Endothelial cell (in vitro differentiated cells): Measurements from ENCODE around the gene ZNF521. TPM values are rescaled to one million over a fixed set of nuclear protein-coding genes. Genes with fewer than 3 reads are reported as not detected.

Source experiments
- DNase-seq: peaks from one replicate; pipeline ENCODE4 v3.0.0; 2021; ENCODE audit warnings: low spot score
- H3K27ac Mint-ChIP-seq: one replicate; pipeline ENCODE4 v1.8.0; 2021; ENCODE audit warnings: mixed read lengths, inconsistent platforms; ENCODE audit not compliant: unreplicated experiment
- H3K27me3 Mint-ChIP-seq: one replicate; pipeline ENCODE4 v1.8.0; 2021; ENCODE audit warnings: mild to moderate bottlenecking, moderate library complexity, mixed read lengths, inconsistent platforms; ENCODE audit not compliant: unreplicated experiment
- H3K36me3 Mint-ChIP-seq: one replicate; pipeline ENCODE4 v1.8.0; 2021; ENCODE audit warnings: mild to moderate bottlenecking, low read depth, mixed read lengths, inconsistent platforms; ENCODE audit not compliant: unreplicated experiment
- H3K4me1 Mint-ChIP-seq: one replicate; pipeline ENCODE4 v1.8.0; 2021; ENCODE audit warnings: mild to moderate bottlenecking, mixed read lengths, inconsistent platforms; ENCODE audit not compliant: unreplicated experiment
- H3K4me3 Mint-ChIP-seq: one replicate; pipeline ENCODE4 v1.8.0; 2021; ENCODE audit warnings: mild to moderate bottlenecking, mixed read lengths, inconsistent platforms; ENCODE audit not compliant: unreplicated experiment
- H3K9me3 Mint-ChIP-seq: one replicate; pipeline ENCODE4 v1.8.0; 2021; ENCODE audit warnings: mixed read lengths, inconsistent platforms; ENCODE audit not compliant: unreplicated experiment
- CTCF ChIP-seq: fragments of 200-600 bp; sonication (generic); IDR thresholded peaks from one replicate; pipeline ENCODE4 v1.5.0; 2021; ENCODE audit warnings: antibody characterized with exemption; ENCODE audit not compliant: unreplicated experiment
- long read RNA-seq: library from polyadenylated mRNA; unstranded; transcript quantifications from one replicate; pipeline ENCODE4 v2.0.0, GENCODE V29; 2020; ENCODE audit not compliant: unreplicated experiment
- total RNA-seq: library from RNA; stranded (reverse); fragmentation: NEBNext Ultra II Directional; extraction: Animal tissue kit (Norgen Biotek cat#: 25700); gene quantifications from one replicate; pipeline ENCODE4 v1.2.1, GENCODE V29; 2021; ENCODE audit not compliant: unreplicated experiment

ZNF521 gene
- total RNA-seq: 238 TPM
- long read RNA-seq, full-length matches to known transcripts: 2 of 9 reads
- long read RNA-seq, partial matches to known transcripts: 6 of 9 reads
- long read RNA-seq, other reads (novel, unspliced or antisense): 1 of 9 reads

DNA sequence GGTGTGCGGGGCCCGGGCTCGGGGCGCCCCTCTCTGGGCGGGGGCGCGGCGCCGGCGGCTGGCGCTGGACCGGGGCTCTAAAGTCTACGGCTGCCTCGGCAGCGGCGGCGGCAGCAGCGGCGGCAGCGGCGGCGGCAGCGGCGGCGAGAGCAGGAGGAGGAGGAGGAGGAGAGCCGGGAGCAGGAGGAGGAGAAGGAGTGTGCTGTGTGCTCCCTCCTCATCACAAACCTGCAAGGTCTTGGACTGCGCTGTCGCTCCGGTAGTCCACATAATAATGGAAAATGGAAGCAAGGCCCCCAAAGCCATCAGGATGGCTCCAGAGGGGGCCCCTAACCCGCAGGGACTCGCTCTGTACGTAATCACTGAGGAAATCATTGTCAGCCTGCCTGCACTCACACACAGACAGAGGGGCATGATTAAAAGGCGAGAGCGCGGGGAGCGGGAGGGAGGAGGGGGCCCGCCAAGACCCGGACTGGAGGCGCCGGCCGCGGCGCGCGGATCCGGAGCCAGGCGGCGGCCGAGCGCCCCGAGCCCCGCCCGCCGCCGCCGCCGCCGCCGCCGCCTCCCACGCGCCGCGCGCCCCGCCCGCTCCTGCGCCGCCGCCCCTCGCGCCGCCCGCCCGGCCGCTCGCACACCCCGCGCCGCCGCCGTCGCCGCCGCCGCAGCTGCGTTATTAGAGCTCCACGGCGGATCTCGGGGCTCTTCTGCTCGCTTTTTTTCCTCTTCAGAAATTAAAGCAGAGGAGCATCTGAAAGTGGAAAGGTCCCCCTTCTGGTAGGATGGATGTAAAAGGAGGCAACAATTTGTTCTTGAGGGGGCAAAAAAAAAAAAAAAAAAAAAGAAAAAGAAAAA lies at the start of gene ZNF521:
Gene ZNF521 (minus strand): TSS at position 390 of the 852 bp plus-strand sequence. CDS start 1,220 bp downstream, outside the sequence.
- no peaks in the 10 kb centered on the region for H3K9me3 Mint-ChIP-seq
- peaks cover 10% of the 10 kb centered on the region for H3K27me3 Mint-ChIP-seq
- peaks cover 15% of the 10 kb centered on the region for H3K36me3 Mint-ChIP-seq
- peak; percentile 88 for DNase-seq
- TF ChIP-seq CTCF: peak; percentile 36
- peak within 1 kb of the TSS; percentile 98 for H3K4me3 Mint-ChIP-seq
- peaks cover 25% of the 10 kb centered on the region for H3K4me1 Mint-ChIP-seq
- H3K27ac Mint-ChIP-seq: peak within 1 kb of the TSS; percentile 97

- peaks cover 1% of the 10 kb centered on the region for H3K27me3 Mint-ChIP-seq
- DNase-seq: no peak
- no peak overlapping the region for H3K4me3 Mint-ChIP-seq
- no peak for TF ChIP-seq CTCF
- H3K36me3 Mint-ChIP-seq: no peaks in the 10 kb centered on the region
- H3K4me1 Mint-ChIP-seq: peaks cover 12% of the 10 kb centered on the region
- H3K9me3 Mint-ChIP-seq: no peaks in the 10 kb centered on the region
- no peak overlapping the region for H3K27ac Mint-ChIP-seq
These were observed 47.6 kb upstream of the ZNF521 start for GRCh38 chr18:25399554-25399953.

DNA sequence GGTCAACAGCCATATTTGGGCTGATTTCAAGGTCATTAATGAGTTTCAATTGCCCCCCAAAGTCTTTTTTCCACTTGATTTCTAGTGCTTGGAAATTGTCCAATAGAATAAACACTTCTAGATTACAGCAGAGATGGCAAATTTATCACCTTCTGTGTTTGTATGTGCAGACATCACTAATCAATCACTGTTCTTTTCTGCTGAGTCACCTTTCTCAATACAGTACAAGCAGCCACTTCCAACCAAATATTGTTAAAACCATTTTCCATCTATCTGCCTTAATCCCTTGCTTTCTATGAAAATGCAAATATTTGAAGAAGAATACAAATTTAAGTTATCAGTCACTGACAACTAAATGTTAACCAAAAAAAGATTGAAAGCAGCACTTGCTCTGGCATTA lies 40.2 kb upstream of the ZNF521 start:
- TF ChIP-seq CTCF: no peak
- Mint-ChIP-seq H3K27ac (no peak overlapping the region), H3K27me3 (no peaks in the 10 kb centered on the region), H3K9me3 (peaks cover 7% of the 10 kb centered on the region), H3K4me3 (no peak overlapping the region), H3K4me1 (peaks cover 3% of the 10 kb centered on the region), H3K36me3 (peaks cover 11% of the 10 kb centered on the region)
- no peak for DNase-seq

- Mint-ChIP-seq H3K4me3 (no peak overlapping the region), H3K36me3 (no peaks in the 10 kb centered on the region), H3K27me3 (peaks cover 3% of the 10 kb centered on the region), H3K9me3 (no peaks in the 10 kb centered on the region), H3K4me1 (peaks cover 13% of the 10 kb centered on the region), H3K27ac (no peak overlapping the region)
- no peak for DNase-seq
- TF ChIP-seq CTCF: no peak
These were observed 21.6 kb upstream of the ZNF521 start for GRCh38 chr18:25373432-25374179.

GRCh38 chr18:25370391-25370790 lies 18.4 kb upstream of the ZNF521 start:
- H3K36me3 Mint-ChIP-seq: no peaks in the 10 kb centered on the region
- no peaks in the 10 kb centered on the region for H3K9me3 Mint-ChIP-seq
- no peaks in the 10 kb centered on the region for H3K27me3 Mint-ChIP-seq
- DNase-seq: peak; percentile 14
- no peak overlapping the region for H3K4me3 Mint-ChIP-seq
- peaks cover 13% of the 10 kb centered on the region for H3K4me1 Mint-ChIP-seq
- no peak for TF ChIP-seq CTCF
- H3K27ac Mint-ChIP-seq: peak overlapping the region; percentile 38
